ENCODE results near the gene EOGT.

DNA sequence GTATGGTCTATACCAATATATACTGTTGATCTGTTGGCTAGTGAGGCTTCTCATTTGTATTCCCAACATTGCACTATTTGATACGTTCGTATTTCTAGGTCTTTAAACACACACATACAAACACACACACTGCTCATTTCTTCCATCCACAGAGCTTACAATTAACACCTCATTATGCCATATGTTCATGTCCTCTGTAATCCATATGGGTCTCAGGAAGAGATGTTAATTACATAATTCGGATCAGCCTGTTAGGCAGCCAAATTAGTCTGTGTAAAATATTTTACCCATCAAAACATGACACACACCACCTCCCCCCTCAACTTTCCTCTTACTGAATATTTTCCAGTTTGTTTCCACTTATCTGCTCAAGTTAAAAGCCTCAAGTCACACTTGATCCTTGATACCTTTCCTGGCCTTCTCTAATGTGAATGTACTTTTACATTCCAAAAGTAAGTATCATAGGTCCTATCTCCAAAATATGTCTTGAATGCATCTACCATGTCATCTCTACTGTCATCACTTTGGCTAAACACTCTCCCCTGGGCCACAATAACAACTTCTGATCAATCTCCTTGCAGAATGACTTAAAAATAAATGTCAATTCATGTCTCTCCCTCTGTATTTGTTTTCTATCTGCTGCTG, 28.2 kb downstream of the EOGT start:
- TF ChIP-seq, protein P1, sequence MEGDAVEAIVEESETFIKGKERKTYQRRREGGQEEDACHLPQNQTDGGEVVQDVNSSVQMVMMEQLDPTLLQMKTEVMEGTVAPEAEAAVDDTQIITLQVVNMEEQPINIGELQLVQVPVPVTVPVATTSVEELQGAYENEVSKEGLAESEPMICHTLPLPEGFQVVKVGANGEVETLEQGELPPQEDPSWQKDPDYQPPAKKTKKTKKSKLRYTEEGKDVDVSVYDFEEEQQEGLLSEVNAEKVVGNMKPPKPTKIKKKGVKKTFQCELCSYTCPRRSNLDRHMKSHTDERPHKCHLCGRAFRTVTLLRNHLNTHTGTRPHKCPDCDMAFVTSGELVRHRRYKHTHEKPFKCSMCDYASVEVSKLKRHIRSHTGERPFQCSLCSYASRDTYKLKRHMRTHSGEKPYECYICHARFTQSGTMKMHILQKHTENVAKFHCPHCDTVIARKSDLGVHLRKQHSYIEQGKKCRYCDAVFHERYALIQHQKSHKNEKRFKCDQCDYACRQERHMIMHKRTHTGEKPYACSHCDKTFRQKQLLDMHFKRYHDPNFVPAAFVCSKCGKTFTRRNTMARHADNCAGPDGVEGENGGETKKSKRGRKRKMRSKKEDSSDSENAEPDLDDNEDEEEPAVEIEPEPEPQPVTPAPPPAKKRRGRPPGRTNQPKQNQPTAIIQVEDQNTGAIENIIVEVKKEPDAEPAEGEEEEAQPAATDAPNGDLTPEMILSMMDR (conservative IDR thresholded peaks at IDR 0.05 in 1 of 2, IDR thresholded peaks at IDR 0.05 in 1 of 2; ENCODE audit: extremely low read depth in 1 of 2, insufficient read depth in 1 of 2, low read depth in 1 of 2, low read length in 2 of 2), result no peak
- no peak for TF ChIP-seq EZH2 (IDR thresholded peaks at IDR 0.05; ENCODE audit: borderline replicate concordance, low read length)

Data from mammary epithelial cell (primary cell).